ENCODE results near the gene ZNF618.

Gene ZNF618

GRCh38 chr9:113876151-113876992, at the start of gene ZNF618:
Gene ZNF618, plus strand, starts transcription at chr9:113876309. Its CDS starts 72 bp downstream, at chr9:113876381.
- no peak for DNase-seq

GRCh38 chr9:113828221-113828620, 47.9 kb upstream of the ZNF618 start:
- no peak for DNase-seq

- DNase-seq, result no peak
Measured at GRCh38 chr9:113837334-113837733, 38.8 kb upstream of the ZNF618 start.

- no peak for DNase-seq
Measured at GRCh38 chr9:113842086-113842485, 34.0 kb upstream of the ZNF618 start.

- no peak for DNase-seq
Measured at GRCh38 chr9:113844466-113844865, 31.6 kb upstream of the ZNF618 start.

- DNase-seq, result no peak
Measured at GRCh38 chr9:113851359-113851758, 24.8 kb upstream of the ZNF618 start.

- DNase-seq, result no peak
Measured at GRCh38 chr9:113851873-113852272, 24.2 kb upstream of the ZNF618 start.

- DNase-seq, result no peak
Measured at GRCh38 chr9:113853333-113853732, 22.8 kb upstream of the ZNF618 start.

- DNase-seq, result no peak
Measured at GRCh38 chr9:113854310-113854709, 21.8 kb upstream of the ZNF618 start.

GRCh38 chr9:113857875-113858274, 18.2 kb upstream of the ZNF618 start:
- DNase-seq, result no peak

GRCh38 chr9:113858282-113858681, 17.8 kb upstream of the ZNF618 start:
- no peak for DNase-seq

GRCh38 chr9:113863345-113863744, 12.8 kb upstream of the ZNF618 start:
- no peak for DNase-seq

GRCh38 chr9:113868501-113868900, 7.6 kb upstream of the ZNF618 start:
- no peak for DNase-seq

- DNase-seq, result no peak
Measured at GRCh38 chr9:113872485-113873143, 3.5 kb upstream of the ZNF618 start.

- DNase-seq, result no peak
Measured at GRCh38 chr9:113873446-113873845, 2.7 kb upstream of the ZNF618 start.

- DNase-seq, result no peak
Measured at GRCh38 chr9:113873926-113874325, 2.2 kb upstream of the ZNF618 start.

- no peak for DNase-seq
Measured at GRCh38 chr9:113875459-113876150, 504 bp upstream of the ZNF618 start.

- no peak for DNase-seq
Measured at GRCh38 chr9:113876993-113877368, 872 bp downstream of the ZNF618 start.

GRCh38 chr9:113879318-113879717, 3.2 kb downstream of the ZNF618 start:
- DNase-seq, result no peak

- no peak for DNase-seq
Measured at GRCh38 chr9:113879911-113880310, 3.8 kb downstream of the ZNF618 start.

- no peak for DNase-seq
Measured at GRCh38 chr9:113882181-113882580, 6.1 kb downstream of the ZNF618 start.

GRCh38 chr9:113882636-113883164, 6.6 kb downstream of the ZNF618 start:
- no peak for DNase-seq

GRCh38 chr9:113885183-113886025, 9.3 kb downstream of the ZNF618 start:
- DNase-seq, result no peak
